HG03025 (cell line): ENCODE data around the gene CSK.
"Not testable (repeated sequence)": the region's sequence is repeated elsewhere in the genome, so short reads cannot be mapped to it uniquely, and the experiment has no call there.

Source experiments
- ATAC-seq: cut with Tn5 transposase; IDR thresholded peaks from one replicate; pipeline ENCODE4 v1.9.1; 2021; ENCODE audit warnings: mild to moderate bottlenecking, moderate library complexity; ENCODE audit not compliant: unreplicated experiment, low FRiP score

Gene CSK

GRCh38 chr15:74781431-74782258, at the start of gene CSK:
Gene CSK, plus strand, starts transcription at chr15:74782080. Its CDS starts 16,218 bp downstream, at chr15:74798298.
- peak; percentile 45 for ATAC-seq

- ATAC-seq: no peak
Observed at GRCh38 chr15:74732846-74733245, 49.0 kb upstream of the CSK start.

GRCh38 chr15:74733269-74733668, 48.6 kb upstream of the CSK start:
- no peak for ATAC-seq

DNA sequence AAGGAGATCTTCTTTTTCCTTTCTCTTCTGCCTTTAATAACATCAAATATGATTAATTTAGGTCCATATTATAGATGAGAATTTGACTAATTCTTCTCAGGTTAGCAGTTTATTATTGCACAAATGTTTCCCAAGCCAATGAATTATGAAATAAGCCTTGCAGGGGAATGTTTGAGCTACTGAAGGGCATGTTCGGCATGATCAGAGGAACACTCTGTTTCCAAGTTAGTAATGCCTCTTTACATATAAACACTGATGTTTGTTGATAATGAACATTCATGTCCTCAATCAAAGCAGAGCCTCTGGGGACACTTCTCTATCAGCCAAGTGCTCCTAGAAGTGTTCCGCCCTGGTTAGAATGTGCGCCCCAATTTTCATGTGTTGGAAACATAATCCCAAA, 46.6 kb upstream of the CSK start:
- no peak for ATAC-seq

DNA sequence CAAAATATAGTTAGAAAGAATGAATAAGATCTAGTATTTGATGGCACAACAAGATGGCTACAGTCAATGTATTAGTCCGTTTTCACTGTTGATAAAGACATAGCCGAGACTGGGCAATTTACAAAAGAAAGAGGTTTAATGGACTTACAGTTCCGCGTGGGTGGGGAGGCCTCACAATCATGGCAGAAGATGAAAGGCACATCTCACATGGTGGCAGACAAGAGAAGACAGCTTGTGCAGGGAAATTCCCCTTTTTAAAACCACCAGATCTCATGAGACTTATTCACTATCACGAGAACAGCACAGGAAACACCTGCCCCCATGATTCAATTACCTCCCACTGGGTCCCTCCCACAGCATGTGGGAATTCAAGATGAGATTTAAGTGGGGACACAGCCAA, 43.6 kb upstream of the CSK start:
- ATAC-seq: not testable (repeated sequence)

DNA sequence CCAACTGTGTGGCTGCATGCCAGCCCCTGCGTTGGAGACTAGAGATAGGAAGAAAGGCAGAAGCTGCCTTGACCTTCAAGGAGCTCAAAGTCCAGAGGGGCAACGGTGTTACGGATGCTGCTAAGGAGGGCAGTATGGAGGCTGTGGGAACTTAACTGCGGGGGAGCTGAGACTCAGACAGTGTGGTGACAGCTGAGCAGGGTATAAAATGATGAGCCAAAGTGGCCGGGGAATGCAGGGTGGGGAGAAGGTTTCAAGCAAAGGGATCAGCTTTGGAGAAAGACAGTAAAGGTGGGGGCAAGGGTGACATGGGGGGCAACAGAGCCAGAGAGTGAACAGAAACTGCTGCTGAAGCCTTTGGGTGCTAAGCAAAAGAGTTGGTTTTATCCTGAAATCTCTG, 39.5 kb upstream of the CSK start:
- ATAC-seq: no peak

- ATAC-seq: no peak
Observed at GRCh38 chr15:74746389-74746788, 35.5 kb upstream of the CSK start.

GRCh38 chr15:74748322-74748946, 33.4 kb upstream of the CSK start, which contains the start of gene CYP1A2:
Gene CYP1A2, plus strand, starts transcription at chr15:74748845. Its CDS starts 894 bp downstream, at chr15:74749739.
- no peak for ATAC-seq

DNA sequence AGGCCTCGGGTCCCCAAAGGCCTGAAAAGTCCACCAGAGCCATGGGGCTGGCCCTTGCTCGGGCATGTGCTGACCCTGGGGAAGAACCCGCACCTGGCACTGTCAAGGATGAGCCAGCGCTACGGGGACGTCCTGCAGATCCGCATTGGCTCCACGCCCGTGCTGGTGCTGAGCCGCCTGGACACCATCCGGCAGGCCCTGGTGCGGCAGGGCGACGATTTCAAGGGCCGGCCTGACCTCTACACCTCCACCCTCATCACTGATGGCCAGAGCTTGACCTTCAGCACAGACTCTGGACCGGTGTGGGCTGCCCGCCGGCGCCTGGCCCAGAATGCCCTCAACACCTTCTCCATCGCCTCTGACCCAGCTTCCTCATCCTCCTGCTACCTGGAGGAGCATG, 32.0 kb upstream of the CSK start:
- ATAC-seq: no peak

DNA sequence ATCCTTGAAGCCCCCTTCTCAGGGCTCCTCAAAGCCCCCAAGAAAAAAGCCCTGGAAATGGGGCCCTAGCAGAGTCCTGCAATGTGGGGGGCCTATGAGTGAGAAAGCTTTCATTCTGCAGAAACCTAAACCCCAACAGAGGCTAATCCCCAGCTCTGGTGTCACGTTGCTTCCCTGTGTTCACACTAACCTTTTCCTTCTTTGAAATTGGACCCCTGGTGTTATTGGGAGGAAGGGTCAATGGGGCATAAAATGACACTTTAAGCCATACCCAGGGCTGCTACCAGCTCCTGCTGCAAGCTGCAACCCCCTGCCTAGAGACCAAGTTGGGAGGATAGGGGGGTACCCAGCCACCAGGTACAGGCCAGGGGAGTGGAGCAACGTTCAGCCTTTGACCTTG, 31.1 kb upstream of the CSK start:
- ATAC-seq: no peak

GRCh38 chr15:74752011-74752410, 29.9 kb upstream of the CSK start:
- ATAC-seq: no peak

DNA sequence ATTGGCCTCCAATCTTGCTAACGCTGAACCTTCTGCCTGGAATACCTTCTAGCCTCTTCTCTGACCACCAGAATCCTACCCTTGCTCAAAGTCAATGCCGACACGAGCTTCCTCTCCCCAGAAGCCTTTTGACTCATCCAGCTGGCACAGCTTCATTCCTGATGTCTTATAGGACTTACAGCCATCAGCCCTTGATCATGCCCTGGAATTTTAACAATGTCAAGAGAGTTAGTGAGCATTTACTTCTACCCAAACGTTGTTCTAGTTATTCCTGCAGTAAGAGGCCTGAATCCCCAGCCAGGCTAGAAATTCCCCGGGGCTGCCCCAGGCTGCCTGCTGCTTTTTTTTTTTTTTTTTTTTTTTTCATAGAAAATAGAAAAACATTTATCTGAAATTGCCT, 29.3 kb upstream of the CSK start:
- no peak for ATAC-seq

DNA sequence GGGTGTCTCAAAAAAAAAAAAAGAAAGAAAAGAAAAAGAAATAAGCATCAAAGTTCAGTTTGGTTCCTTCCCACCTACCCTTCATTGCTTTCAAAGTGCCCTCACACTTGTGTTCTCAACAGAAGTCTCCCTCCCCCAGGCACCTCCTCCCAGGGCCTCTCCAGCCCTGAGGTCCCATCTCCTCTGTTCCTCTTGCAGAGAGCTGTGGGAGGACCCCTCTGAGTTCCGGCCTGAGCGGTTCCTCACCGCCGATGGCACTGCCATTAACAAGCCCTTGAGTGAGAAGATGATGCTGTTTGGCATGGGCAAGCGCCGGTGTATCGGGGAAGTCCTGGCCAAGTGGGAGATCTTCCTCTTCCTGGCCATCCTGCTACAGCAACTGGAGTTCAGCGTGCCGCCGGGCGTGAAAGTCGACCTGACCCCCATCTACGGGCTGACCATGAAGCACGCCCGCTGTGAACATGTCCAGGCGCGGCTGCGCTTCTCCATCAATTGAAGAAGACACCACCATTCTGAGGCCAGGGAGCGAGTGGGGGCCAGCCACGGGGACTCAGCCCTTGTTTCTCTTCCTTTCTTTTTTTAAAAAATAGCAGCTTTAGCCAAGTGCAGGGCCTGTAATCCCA, 27.2 kb upstream of the CSK start:
- ATAC-seq: no peak

GRCh38 chr15:74758736-74759135, 23.1 kb upstream of the CSK start:
- ATAC-seq: no peak

GRCh38 chr15:74762791-74763150, 19.1 kb upstream of the CSK start:
- no peak for ATAC-seq

DNA sequence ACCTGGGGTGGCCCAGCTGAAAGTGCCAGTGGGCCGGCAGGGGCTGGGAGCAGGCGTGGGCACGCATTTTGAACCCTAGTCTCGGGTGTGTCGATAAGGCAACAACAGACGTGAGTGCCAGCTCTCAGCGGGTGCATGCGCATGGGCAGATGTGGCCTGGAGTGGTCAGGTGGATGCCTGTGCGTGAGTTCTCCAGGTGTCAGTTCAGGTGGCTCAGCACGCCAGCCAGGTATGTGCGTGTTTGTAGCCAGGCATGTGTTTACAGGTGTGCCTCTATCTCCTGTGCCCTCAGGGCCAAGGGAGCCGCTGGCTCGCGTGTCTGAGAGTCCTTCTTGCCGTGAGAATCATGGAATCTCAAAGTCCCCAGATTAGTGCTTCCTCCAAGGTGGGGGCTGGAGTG, 18.5 kb upstream of the CSK start:
- no peak for ATAC-seq

DNA sequence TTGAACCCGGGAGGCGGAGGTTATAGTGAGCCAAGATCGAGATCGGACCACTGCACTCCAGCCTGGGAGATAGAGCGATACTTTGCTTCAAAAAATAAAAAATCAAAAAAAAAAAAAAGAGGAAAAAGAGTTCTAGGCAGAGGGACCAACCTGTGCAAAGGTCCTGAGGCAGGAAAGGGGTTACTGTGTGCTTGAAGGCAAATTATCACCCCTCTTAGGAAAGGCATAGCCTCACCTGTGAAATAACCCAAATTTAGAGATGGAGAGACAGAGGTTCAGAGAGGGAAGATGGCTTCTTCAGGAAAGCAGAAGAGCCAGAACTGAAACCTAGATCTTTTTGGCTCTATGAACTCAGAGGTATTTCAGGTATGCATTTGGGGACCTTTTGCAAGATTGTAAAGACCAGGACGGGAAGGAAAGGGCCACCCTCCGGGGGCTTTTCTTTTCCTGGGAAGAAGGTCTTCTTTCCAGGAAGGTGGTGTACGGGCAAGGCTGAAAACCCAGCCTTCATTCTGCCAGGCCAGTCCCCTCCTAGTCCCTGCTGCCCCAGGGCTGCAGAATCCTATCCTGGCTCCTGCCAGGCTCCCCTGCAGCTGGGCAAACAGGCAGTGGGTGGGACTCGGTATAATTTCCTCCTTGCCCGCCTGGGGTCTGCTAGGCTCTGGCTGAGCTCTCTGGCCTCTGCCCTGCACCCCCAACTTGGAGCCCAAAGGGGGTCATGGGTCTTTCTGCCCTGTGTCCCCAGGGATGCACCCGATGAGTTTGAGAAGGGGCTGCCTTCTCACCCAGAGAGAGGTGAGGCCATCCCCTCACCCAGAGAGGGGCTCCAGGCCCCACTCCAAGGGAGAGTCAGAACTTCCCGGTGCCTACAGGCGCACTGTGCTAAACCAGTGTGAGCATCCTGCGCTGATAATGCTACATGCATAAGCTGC, 14.4 kb upstream of the CSK start:
- ATAC-seq: no peak

GRCh38 chr15:74768099-74768770, 13.6 kb upstream of the CSK start:
- no peak for ATAC-seq

GRCh38 chr15:74768771-74769342, 13.0 kb upstream of the CSK start:
- no peak for ATAC-seq
